NB4 (cell line): Measurements from ENCODE around the gene IL22.

Source experiments
- DNase-seq: peaks from one replicate; pipeline ENCODE4 v3.0.0; 2010; ENCODE audit warnings: low read depth
- H3K4me3 ChIP-seq: one replicate; pipeline ENCODE4 v1.5.1; 2011; ENCODE audit warnings: mild to moderate bottlenecking, low read depth, low read length, moderate library complexity
- MYC ChIP-seq: IDR thresholded peaks from 2 replicates; pipeline ENCODE4 v1.6.1; 2011; ENCODE audit warnings: low read depth, low read length
- POLR2A ChIP-seq: IDR thresholded peaks from 2 replicates; pipeline ENCODE4 v1.6.1; 2011; ENCODE audit warnings: mild to moderate bottlenecking; ENCODE audit not compliant: insufficient read length; ENCODE audit errors: extremely low read depth
- TF ChIP-seq, protein P1 (sequence below): IDR thresholded peaks from 2 replicates; pipeline ENCODE4 v1.6.1; 2011; ENCODE audit warnings: low read depth, low read length
- TF ChIP-seq, protein P2 (sequence below): IDR thresholded peaks from one replicate; pipeline ENCODE4 v1.5.1; 2012; ENCODE audit warnings: low read depth, low read length

IL22 gene

GRCh38 chr12:68261896-68262295 is 8.5 kb upstream of the IL22 start:
- no peak overlapping the region for H3K4me3 ChIP-seq
- no peak for DNase-seq
- TF ChIP-seq POLR2A, result no peak
- TF ChIP-seq, protein P1, sequence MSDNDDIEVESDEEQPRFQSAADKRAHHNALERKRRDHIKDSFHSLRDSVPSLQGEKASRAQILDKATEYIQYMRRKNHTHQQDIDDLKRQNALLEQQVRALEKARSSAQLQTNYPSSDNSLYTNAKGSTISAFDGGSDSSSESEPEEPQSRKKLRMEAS, result no peak
- no peak for TF ChIP-seq MYC
- TF ChIP-seq, protein P2, sequence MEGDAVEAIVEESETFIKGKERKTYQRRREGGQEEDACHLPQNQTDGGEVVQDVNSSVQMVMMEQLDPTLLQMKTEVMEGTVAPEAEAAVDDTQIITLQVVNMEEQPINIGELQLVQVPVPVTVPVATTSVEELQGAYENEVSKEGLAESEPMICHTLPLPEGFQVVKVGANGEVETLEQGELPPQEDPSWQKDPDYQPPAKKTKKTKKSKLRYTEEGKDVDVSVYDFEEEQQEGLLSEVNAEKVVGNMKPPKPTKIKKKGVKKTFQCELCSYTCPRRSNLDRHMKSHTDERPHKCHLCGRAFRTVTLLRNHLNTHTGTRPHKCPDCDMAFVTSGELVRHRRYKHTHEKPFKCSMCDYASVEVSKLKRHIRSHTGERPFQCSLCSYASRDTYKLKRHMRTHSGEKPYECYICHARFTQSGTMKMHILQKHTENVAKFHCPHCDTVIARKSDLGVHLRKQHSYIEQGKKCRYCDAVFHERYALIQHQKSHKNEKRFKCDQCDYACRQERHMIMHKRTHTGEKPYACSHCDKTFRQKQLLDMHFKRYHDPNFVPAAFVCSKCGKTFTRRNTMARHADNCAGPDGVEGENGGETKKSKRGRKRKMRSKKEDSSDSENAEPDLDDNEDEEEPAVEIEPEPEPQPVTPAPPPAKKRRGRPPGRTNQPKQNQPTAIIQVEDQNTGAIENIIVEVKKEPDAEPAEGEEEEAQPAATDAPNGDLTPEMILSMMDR, result no peak

- TF ChIP-seq, protein P1, result no peak
- TF ChIP-seq POLR2A, result no peak
- TF ChIP-seq MYC, result no peak
- TF ChIP-seq, protein P2, result no peak
- DNase-seq, result no peak
- H3K4me3 ChIP-seq, result no peak overlapping the region
Measured at GRCh38 chr12:68260153-68260552, 6.7 kb upstream of the IL22 start.

GRCh38 chr12:68259318-68259940 is 6.0 kb upstream of the IL22 start:
- no peak for DNase-seq
- H3K4me3 ChIP-seq, result no peak overlapping the region
- TF ChIP-seq, protein P1, result no peak
- no peak for TF ChIP-seq MYC
- TF ChIP-seq POLR2A, result no peak
- TF ChIP-seq, protein P2, result no peak

DNA sequence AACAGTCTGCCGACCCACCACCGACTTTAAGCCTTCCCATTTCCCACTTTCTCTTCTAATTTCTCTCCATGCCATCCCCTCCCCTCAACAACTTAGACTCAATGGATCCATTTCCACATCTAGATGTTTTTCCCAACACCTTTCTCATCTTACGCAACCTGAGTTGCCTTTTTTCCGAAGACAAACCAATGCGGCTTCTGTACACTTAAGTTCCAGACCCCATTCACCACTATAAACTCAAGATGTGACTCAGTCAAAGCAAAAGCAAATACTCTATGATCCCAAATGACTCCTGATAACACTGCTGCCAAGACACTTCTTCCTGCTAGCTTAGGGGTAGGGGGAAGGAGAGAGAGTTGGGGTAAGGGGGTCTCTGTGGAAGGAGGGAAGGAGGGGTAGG is 1.3 kb downstream of the IL22 start:
- TF ChIP-seq POLR2A (no peak), MYC (no peak)
- TF ChIP-seq, protein P1, result no peak
- TF ChIP-seq, protein P2, result no peak
- DNase-seq, result no peak
- no peak overlapping the region for H3K4me3 ChIP-seq

DNA sequence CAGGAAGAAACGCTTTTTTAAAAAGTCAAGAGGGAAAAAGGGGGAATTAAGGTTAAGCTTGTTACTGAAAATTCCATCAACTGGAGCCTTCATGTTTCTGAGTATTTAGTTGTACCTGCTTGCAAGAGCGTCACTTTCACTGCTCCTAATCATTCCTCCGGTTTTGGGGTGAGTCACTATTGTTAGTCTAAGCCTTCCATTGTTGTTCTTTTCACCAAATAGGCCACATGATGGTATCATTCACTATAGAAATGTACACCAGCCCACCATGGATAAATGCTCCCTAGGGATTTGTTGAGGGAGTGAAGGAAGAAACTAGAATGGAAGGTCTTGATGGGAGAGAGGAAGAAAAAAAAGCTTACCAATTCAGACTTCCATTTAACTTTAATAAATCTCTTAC is 3.0 kb downstream of the IL22 start:
- DNase-seq, result no peak
- TF ChIP-seq, protein P1, result no peak
- TF ChIP-seq, protein P2, result no peak
- no peak for TF ChIP-seq POLR2A
- no peak for TF ChIP-seq MYC
- H3K4me3 ChIP-seq, result no peak overlapping the region
